SK-N-SH treated with all-trans-retinoic acid at 6 μM for 48 hours (cell line): Measurements from ENCODE around the gene PNPLA4.

Experiments
- CSRNP3 ChIP-seq: fragments of 250-450 bp; sonication (Bioruptor Pico); IDR thresholded peaks from 2 replicates; pipeline ENCODE4 v1.5.1; 2021; ENCODE audit warnings: mild to moderate bottlenecking, moderate library complexity
- TOX ChIP-seq: fragments of 250-450 bp; sonication (Bioruptor Pico); IDR thresholded peaks from 2 replicates; pipeline ENCODE4 v1.8.0; 2021; ENCODE audit warnings: mild to moderate bottlenecking, moderate library complexity, borderline replicate concordance

GRCh38 chrX:7876957-7877356 is 50.3 kb downstream of the PNPLA4 start:
- TF ChIP-seq CSRNP3 (CRISPR knock-in tag): no peak
- TF ChIP-seq TOX (CRISPR knock-in tag): no peak
